Sigmoid colon (tissue), 7 donors: ENCODE data around the gene SF3B6. TPM values are rescaled to one million over a fixed set of nuclear protein-coding genes. Genes with fewer than 3 reads are reported as not detected.

ENCODE experiments used
- DNase-seq: peaks from one replicate; pipeline ENCODE4 v3.0.0-alpha.2; 2019
- H3K27ac ChIP-seq, 4 donors: fragments of 200-600 bp; sonication (generic); one replicate each; pipeline ENCODE4 v1.5.1; 2016 to 2019; ENCODE audit warnings: mild to moderate bottlenecking in 1 of 4
- H3K27me3 ChIP-seq, 3 donors: fragments of 200-600 bp; sonication (generic); one replicate each; pipeline ENCODE4 v1.5.1; 2019; ENCODE audit warnings: mild to moderate bottlenecking in 1 of 3
- H3K36me3 ChIP-seq, 4 donors: fragments of 200-600 bp; sonication (generic); one replicate each; pipeline ENCODE4 v1.5.1; 2016 to 2019
- H3K4me1 ChIP-seq, 4 donors: fragments of 200-600 bp; sonication (generic); one replicate each; pipeline ENCODE4 v1.5.1; 2017 to 2019
- H3K4me3 ChIP-seq, 4 donors: fragments of 200-600 bp; sonication (generic); one replicate each; pipeline ENCODE4 v1.5.1; 2017 to 2019; ENCODE audit warnings: mild to moderate bottlenecking in 2 of 4, moderate library complexity in 1 of 4
- H3K9me3 ChIP-seq, 4 donors: fragments of 200-600 bp in 3 of 4; sonication (generic) in 3 of 4; one replicate each; pipeline versions ENCODE4 v1.5.1 to v1.6.1; 2013 to 2019
- CTCF ChIP-seq, 4 experiments: fragments of 450-650 bp in 3 of 4; fragments of 200-600 bp in 1 of 4; IDR thresholded peaks; one replicate each; pipeline ENCODE4 v1.5.1; 2016 to 2019; ENCODE audit warnings: antibody characterized with exemption in 4 of 4, mild to moderate bottlenecking in 3 of 4, moderate library complexity in 2 of 4
- EP300 ChIP-seq, 4 donors: sonication (generic); formaldehyde crosslinking; IDR thresholded peaks; one replicate each; pipeline ENCODE4 v1.6.1; 2017; ENCODE audit warnings: antibody characterized with exemption in 4 of 4
- POLR2A ChIP-seq, 2 donors: fragments of 450-650 bp; IDR thresholded peaks; one replicate each; pipeline ENCODE4 v1.6.1; 2016; ENCODE audit warnings: antibody characterized with exemption in 2 of 2, mild to moderate bottlenecking in 2 of 2, moderate library complexity in 2 of 2
- POLR2AphosphoS5 ChIP-seq, 4 donors: sonication (generic); formaldehyde crosslinking; IDR thresholded peaks; one replicate each; pipeline ENCODE4 v1.6.1; 2017; ENCODE audit warnings: antibody characterized with exemption in 4 of 4
- WGBS, 2 donors: extraction: QIAGEN DNeasy Blood & Tissue Kit; methylation state at CpG; one replicate each; pipeline ENCODE4 v1.1.7; 2013; 5-methylcytosine and 5-hydroxymethylcytosine counted together
- intact Hi-C: fragments of 100-400 bp; cut with DNase I; formaldehyde crosslinking; loops from one replicate; pipeline ENCODE4 v1.15.1; 2023
- polyA plus RNA-seq, 3 donors: library from polyadenylated mRNA; stranded (reverse); fragments of 200-250 nt; gene quantifications; one replicate each; pipeline ENCODE4 v1.2.3, GENCODE V29; 2013
- total RNA-seq, 4 donors: library from RNA; depleted of rRNA; stranded (reverse); fragments of >200 nt; gene quantifications; one replicate each; pipeline ENCODE4 v1.1.0, GENCODE V29; 2016
- donor health status: healthy with polysubstance abuse.
- donor health status: Bipolar disorder and iron deficiency.
- donor health status: healthy.

The SF3B6 gene
- total and polyA plus RNA-seq, 7 donors, result 95.6 to 255 (median 140) TPM

GRCh38 chr2:24073816-24074215 is 2.3 kb downstream of the SF3B6 start:
- intact Hi-C loops, result no loop called here
- 91 to 92% methylated on average over 6 of the region's 6 CpGs for whole genome bisulfite sequencing, 2 donors
- Histone ChIP-seq H3K4me1 (peaks cover 0 to 22% (median 20%) of the 10 kb centered on the region in 4 donors), H3K9me3 (no peaks in the 10 kb centered on the region), H3K27ac (no peak overlapping the region), H3K36me3 (peaks cover 0 to 54% (median 6%) of the 10 kb centered on the region in 4 donors), H3K27me3 (no peaks in the 10 kb centered on the region), H3K4me3 (no peak overlapping the region)
- no peak for DNase-seq
- no peak for TF ChIP-seq POLR2A (IDR thresholded peaks at IDR 0.05)
- TF ChIP-seq EP300 (IDR thresholded peaks at IDR 0.05), result no peak
- no peak for TF ChIP-seq POLR2AphosphoS5 (IDR thresholded peaks at IDR 0.05)
- no peak for TF ChIP-seq CTCF (IDR thresholded peaks at IDR 0.05)

GRCh38 chr2:24072259-24072658 is 3.9 kb downstream of the SF3B6 start:
- peaks cover 3 to 70% (median 9%) of the 10 kb centered on the region in 4 donors for H3K36me3 ChIP-seq
- intact Hi-C loops, result no loop called here
- 89 to 95% methylated on average over 4 of the region's 4 CpGs for WGBS, 2 donors
- TF ChIP-seq POLR2A (IDR thresholded peaks at IDR 0.05) (no peak), POLR2AphosphoS5 (IDR thresholded peaks at IDR 0.05) (no peak), EP300 (IDR thresholded peaks at IDR 0.05) (no peak), CTCF (IDR thresholded peaks at IDR 0.05) (no peak)
- H3K4me3 ChIP-seq, result no peak overlapping the region
- H3K27ac ChIP-seq, result no peak overlapping the region
- no peak for DNase-seq
- H3K4me1 ChIP-seq, result peaks cover 0 to 15% (median 13%) of the 10 kb centered on the region in 4 donors
- H3K9me3 ChIP-seq, result no peaks in the 10 kb centered on the region
- no peaks in the 10 kb centered on the region for H3K27me3 ChIP-seq

- 78 to 82% methylated on average over 2 of the region's 2 CpGs for WGBS, 2 donors
- H3K27me3 ChIP-seq, result no peaks in the 10 kb centered on the region
- intact Hi-C loops, result no loop called here
- H3K4me1 ChIP-seq, result no peaks in the 10 kb centered on the region
- no peak overlapping the region for H3K4me3 ChIP-seq
- no peak for DNase-seq
- no peak overlapping the region for H3K27ac ChIP-seq
- H3K9me3 ChIP-seq, result no peaks in the 10 kb centered on the region
- H3K36me3 ChIP-seq, result peaks cover 5 to 50% (median 11%) of the 10 kb centered on the region in 4 donors
- TF ChIP-seq POLR2A (IDR thresholded peaks at IDR 0.05) (no peak), EP300 (IDR thresholded peaks at IDR 0.05) (no peak), POLR2AphosphoS5 (IDR thresholded peaks at IDR 0.05) (no peak), CTCF (IDR thresholded peaks at IDR 0.05) (no peak)
Measured at GRCh38 chr2:24065341-24065740, 10.8 kb downstream of the SF3B6 start.

- DNase-seq, result no peak
- Histone ChIP-seq H3K4me3 (no peak overlapping the region), H3K4me1 (no peaks in the 10 kb centered on the region), H3K27ac (no peak overlapping the region), H3K36me3 (no peaks in the 10 kb centered on the region), H3K9me3 (no peaks in the 10 kb centered on the region), H3K27me3 (no peaks in the 10 kb centered on the region)
- TF ChIP-seq POLR2A (IDR thresholded peaks at IDR 0.05), result no peak
- TF ChIP-seq EP300 (IDR thresholded peaks at IDR 0.05), result no peak
- TF ChIP-seq CTCF (IDR thresholded peaks at IDR 0.05), result no peak
- no peak for TF ChIP-seq POLR2AphosphoS5 (IDR thresholded peaks at IDR 0.05)
- intact Hi-C loops, result no loop called here
- WGBS, 2 donors, result 79 to 90% methylated on average over 4 of the region's 4 CpGs
Measured at GRCh38 chr2:24058564-24059271, 17.4 kb downstream of the SF3B6 start.
